VCaP (cell line): ENCODE results near the gene SPATA31C2.

ENCODE experiments used
- H3K27ac ChIP-seq: fragments of 450-650 bp; 2 replicates; pipeline ENCODE4 v1.5.1; 2017
- TF ChIP-seq, protein P1 (sequence below): fragments of 450-650 bp; conservative IDR thresholded peaks from 2 replicates; pipeline ENCODE4 v1.5.1; 2017; ENCODE audit warnings: mild to moderate bottlenecking, moderate library complexity

Gene SPATA31C2

DNA sequence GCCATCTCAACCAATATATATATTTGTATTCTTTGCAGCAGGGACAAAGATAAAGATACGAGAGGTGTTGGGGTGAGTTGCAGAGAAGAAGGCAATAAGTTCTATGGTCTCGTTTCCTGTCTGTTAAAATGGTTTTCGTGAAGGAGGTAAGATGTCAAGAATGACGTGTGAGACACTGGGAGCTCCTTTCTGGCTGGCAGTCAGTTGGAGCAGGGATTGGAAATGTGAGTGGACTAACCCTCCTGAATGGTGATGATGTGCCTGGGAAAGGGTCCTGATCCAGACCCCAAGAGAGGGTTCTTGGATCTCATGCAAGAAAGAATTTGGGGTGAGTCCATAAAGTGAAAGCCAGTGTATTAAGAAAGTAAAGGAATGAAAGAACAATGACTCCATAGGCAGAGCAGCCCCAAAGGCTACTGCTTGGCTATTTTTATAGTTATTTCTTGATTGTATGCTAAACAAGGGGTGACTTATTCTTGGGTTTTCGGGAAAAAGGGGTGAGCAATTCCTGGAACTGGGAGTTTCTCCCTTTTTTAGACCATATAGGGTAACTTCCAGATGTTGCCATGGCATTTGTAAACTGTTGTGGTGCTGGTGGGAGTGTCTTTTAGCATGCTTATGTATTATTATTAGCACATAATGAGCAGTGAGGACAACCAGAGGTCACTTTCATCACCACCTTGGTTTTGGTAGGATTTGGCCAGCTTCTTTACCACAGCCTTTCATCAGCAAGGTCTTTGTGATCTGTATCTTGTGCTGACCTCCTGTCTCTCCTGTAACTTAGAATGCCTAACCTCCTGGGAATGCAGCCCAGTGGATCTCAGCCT lies 53.7 kb downstream of the SPATA31C2 start:
- no peak overlapping the region for H3K27ac ChIP-seq
- TF ChIP-seq, protein P1, sequence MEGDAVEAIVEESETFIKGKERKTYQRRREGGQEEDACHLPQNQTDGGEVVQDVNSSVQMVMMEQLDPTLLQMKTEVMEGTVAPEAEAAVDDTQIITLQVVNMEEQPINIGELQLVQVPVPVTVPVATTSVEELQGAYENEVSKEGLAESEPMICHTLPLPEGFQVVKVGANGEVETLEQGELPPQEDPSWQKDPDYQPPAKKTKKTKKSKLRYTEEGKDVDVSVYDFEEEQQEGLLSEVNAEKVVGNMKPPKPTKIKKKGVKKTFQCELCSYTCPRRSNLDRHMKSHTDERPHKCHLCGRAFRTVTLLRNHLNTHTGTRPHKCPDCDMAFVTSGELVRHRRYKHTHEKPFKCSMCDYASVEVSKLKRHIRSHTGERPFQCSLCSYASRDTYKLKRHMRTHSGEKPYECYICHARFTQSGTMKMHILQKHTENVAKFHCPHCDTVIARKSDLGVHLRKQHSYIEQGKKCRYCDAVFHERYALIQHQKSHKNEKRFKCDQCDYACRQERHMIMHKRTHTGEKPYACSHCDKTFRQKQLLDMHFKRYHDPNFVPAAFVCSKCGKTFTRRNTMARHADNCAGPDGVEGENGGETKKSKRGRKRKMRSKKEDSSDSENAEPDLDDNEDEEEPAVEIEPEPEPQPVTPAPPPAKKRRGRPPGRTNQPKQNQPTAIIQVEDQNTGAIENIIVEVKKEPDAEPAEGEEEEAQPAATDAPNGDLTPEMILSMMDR: no peak
